Prostate gland (tissue), 2 donors: ENCODE results near the gene POLR3C.
A peak's percentile ranks its signal among the peaks of the same experiment; 100 is the strongest.

Source experiments
- POLR2AphosphoS5 ChIP-seq: sonication (generic); formaldehyde crosslinking; IDR thresholded peaks from one replicate; pipeline ENCODE4 v1.6.1; 2017; ENCODE audit warnings: antibody characterized with exemption
- TF ChIP-seq, protein P1 (sequence below), 4 experiments: fragments of 200-600 bp in 2 of 4; fragments of 450-650 bp in 2 of 4; sonication (generic) in 2 of 4; IDR thresholded peaks; 1 replicate in 3 of 4; 2 replicates in 1 of 4; pipeline ENCODE4 v1.5.1; 2016 to 2019; ENCODE audit warnings: antibody characterized with exemption in 4 of 4, mild to moderate bottlenecking in 2 of 4, moderate library complexity in 2 of 4

DNA sequence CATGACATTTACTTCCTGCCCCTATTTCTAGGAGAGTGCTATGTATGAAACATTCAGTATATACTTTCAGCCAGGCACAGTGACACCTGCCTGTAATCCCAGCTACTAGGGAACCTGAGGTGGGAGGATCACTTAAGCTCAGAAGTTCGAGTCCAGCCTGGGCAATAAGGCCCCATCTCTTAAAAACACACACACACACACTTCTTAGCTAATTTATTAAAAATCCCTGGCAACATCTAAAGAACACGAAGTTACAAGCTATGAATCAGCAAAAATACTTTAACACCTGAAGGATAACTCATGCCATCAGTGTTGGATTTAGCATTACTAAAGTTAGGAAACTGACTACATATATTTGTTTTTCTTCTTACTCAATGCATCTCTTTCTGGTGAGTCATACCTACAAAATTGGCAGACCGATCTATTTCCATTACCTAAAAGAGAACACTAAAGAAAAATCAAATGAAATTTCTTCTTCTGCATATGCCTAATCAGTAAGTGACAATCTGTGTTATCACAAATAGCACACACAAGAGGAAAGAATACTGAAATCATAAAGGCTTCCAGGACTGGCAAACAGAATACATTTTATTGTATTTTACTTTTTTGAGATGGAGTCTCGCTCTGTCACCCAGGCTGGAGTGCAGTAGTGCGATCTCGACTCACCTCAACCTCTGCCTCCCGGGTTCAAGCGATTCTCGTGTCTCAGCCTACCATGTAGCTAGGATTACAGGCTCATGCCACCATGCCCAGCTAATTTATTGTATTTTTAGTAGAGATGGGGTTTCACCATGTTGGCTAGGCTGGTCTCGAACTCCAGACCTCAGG lies 41.5 kb upstream of the POLR3C start:
- peak; percentile 49 for TF ChIP-seq POLR2AphosphoS5
- TF ChIP-seq, protein P1, sequence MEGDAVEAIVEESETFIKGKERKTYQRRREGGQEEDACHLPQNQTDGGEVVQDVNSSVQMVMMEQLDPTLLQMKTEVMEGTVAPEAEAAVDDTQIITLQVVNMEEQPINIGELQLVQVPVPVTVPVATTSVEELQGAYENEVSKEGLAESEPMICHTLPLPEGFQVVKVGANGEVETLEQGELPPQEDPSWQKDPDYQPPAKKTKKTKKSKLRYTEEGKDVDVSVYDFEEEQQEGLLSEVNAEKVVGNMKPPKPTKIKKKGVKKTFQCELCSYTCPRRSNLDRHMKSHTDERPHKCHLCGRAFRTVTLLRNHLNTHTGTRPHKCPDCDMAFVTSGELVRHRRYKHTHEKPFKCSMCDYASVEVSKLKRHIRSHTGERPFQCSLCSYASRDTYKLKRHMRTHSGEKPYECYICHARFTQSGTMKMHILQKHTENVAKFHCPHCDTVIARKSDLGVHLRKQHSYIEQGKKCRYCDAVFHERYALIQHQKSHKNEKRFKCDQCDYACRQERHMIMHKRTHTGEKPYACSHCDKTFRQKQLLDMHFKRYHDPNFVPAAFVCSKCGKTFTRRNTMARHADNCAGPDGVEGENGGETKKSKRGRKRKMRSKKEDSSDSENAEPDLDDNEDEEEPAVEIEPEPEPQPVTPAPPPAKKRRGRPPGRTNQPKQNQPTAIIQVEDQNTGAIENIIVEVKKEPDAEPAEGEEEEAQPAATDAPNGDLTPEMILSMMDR (IDR thresholded peaks at IDR 0.05), result no peak
